ENCODE data around the gene FRRS1.

FRRS1 gene

DNA sequence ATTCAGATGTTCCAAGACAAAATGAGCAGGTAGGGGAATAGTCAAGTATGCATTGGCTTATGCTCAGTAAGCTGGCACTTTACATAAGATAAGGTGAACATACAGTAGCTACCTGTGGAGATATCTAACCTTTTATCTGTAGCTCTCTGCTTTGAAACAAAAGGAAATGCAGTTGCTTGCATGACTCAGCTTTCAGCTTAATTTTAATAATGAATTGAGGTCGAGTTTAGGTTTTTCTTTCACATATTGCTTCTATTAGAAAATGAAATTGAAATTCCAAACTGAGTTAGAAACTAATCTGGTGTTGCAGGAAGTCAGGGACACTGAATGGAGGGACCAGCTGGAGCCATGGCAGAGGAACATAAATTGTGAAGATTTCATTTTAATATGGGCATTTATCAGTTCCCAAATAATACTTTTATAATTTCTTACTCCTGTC is 8.3 kb downstream of the FRRS1 start:
- no peaks in the 10 kb centered on the region for H4K20me1 ChIP-seq
- H3K4me1 ChIP-seq = peaks cover 0 to 39% (median 0%) of the 10 kb centered on the region in 10 experiments; a peak in 6 of 20 replicates
- H3K27ac ChIP-seq = no peak overlapping the region
- no peaks in the 10 kb centered on the region for H3K36me3 ChIP-seq
- H3K27me3 ChIP-seq = no peaks in the 10 kb centered on the region
- no peak overlapping the region for H3K4me3 ChIP-seq
- H3K4me2 ChIP-seq = peak overlapping the region in 1 of 11 experiments; percentile 10; a peak in 2 of 22 replicates
- no peak for TF ChIP-seq Cebpa-rat (IDR thresholded peaks at IDR 0.05)
- no peak overlapping the region for H3K9ac ChIP-seq
- H3K9me3 ChIP-seq (replicated peaks in 1 of 11) = peaks cover 9 to 21% (median 12%) of the 10 kb centered on the region in 11 experiments; a peak in 19 of 22 replicates

DNA sequence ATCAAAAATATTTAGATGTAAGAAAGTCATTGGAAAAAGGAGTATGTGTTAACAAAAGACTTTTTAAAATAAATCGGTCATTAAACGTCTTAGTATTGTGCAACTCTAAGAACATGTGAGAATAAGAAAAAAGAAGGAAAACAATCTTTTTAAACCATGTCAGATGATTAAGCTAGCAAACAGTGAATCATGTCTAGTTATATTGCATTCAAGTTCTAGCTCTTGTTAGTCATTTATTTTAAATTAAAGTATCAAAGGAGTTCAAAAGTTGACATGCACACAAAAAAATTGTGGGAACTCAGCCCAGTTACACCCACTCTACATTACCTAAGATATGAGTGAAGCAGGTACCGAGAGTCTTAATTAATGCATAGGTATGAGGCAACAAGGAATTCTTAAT is 9.8 kb downstream of the FRRS1 start:
- H3K4me3 ChIP-seq = no peak overlapping the region
- no peak overlapping the region for H3K4me2 ChIP-seq
- TF ChIP-seq Cebpa-rat (IDR thresholded peaks at IDR 0.05) = no peak
- H3K36me3 ChIP-seq = no peaks in the 10 kb centered on the region
- H3K9ac ChIP-seq = no peak overlapping the region
- H3K27ac ChIP-seq = no peak overlapping the region
- H4K20me1 ChIP-seq = no peaks in the 10 kb centered on the region
- no peaks in the 10 kb centered on the region for H3K27me3 ChIP-seq
- peaks cover 0 to 30% (median 0%) of the 10 kb centered on the region in 10 experiments; a peak in 6 of 20 replicates for H3K4me1 ChIP-seq
- H3K9me3 ChIP-seq (replicated peaks in 1 of 11) = peaks cover 9 to 21% (median 12%) of the 10 kb centered on the region in 11 experiments; a peak in 19 of 22 replicates

- H3K4me3 ChIP-seq = no peak overlapping the region
- H3K9ac ChIP-seq = no peak overlapping the region
- H3K9me3 ChIP-seq (replicated peaks in 1 of 11) = peaks cover 9 to 21% (median 12%) of the 10 kb centered on the region in 11 experiments; a peak in 19 of 22 replicates
- no peak overlapping the region for H3K27ac ChIP-seq
- peaks cover 0 to 29% (median 0%) of the 10 kb centered on the region in 10 experiments; a peak in 6 of 20 replicates for H3K4me1 ChIP-seq
- no peaks in the 10 kb centered on the region for H4K20me1 ChIP-seq
- no peak for TF ChIP-seq Cebpa-rat (IDR thresholded peaks at IDR 0.05)
- H3K36me3 ChIP-seq = no peaks in the 10 kb centered on the region
- no peaks in the 10 kb centered on the region for H3K27me3 ChIP-seq
- H3K4me2 ChIP-seq = no peak overlapping the region
These were observed 10.8 kb downstream of the FRRS1 start for GRCh38 chr1:99755664-99756063.

DNA sequence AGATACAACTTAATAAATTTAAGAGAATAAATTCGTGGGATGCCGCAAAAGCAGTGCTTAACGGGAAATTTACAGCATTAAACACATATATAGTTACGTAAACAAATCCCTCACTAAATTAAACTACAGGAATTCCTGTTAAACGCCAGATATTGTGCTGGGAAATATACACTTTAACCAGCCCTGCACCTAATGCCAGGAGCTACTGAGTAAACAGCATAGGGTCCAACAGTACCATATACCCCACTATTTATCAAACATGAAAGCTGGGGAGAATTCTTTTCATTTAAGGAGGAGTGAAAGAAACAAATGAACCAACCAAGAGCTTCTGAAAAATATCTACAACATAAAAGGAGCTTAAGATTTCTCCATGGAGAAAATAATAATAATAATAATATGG is 11.7 kb downstream of the FRRS1 start:
- peaks cover 8 to 17% (median 12%) of the 10 kb centered on the region in 11 experiments; a peak in 19 of 22 replicates for H3K9me3 ChIP-seq (replicated peaks in 1 of 11)
- no peak overlapping the region for H3K27ac ChIP-seq
- no peak overlapping the region for H3K4me3 ChIP-seq
- no peak overlapping the region for H3K4me2 ChIP-seq
- TF ChIP-seq Cebpa-rat (IDR thresholded peaks at IDR 0.05) = no peak
- H3K27me3 ChIP-seq = no peaks in the 10 kb centered on the region
- H3K9ac ChIP-seq = no peak overlapping the region
- H4K20me1 ChIP-seq = no peaks in the 10 kb centered on the region
- H3K36me3 ChIP-seq = no peaks in the 10 kb centered on the region
- H3K4me1 ChIP-seq = peaks cover 0 to 20% (median 0%) of the 10 kb centered on the region in 10 experiments; a peak in 6 of 20 replicates

- H3K27me3 ChIP-seq = no peaks in the 10 kb centered on the region
- H4K20me1 ChIP-seq = no peaks in the 10 kb centered on the region
- H3K4me3 ChIP-seq = no peak overlapping the region
- H3K9me3 ChIP-seq (replicated peaks in 1 of 11) = peaks cover 3 to 12% (median 6%) of the 10 kb centered on the region in 11 experiments; a peak in 19 of 22 replicates
- H3K36me3 ChIP-seq = no peaks in the 10 kb centered on the region
- TF ChIP-seq Cebpa-rat (IDR thresholded peaks at IDR 0.05) = no peak
- peaks cover 0 to 14% (median 0%) of the 10 kb centered on the region in 10 experiments; a peak in 5 of 20 replicates for H3K4me1 ChIP-seq
- no peak overlapping the region for H3K27ac ChIP-seq
- no peak overlapping the region for H3K4me2 ChIP-seq
- H3K9ac ChIP-seq = no peak overlapping the region
These were observed 12.3 kb downstream of the FRRS1 start for GRCh38 chr1:99754055-99754626.

DNA sequence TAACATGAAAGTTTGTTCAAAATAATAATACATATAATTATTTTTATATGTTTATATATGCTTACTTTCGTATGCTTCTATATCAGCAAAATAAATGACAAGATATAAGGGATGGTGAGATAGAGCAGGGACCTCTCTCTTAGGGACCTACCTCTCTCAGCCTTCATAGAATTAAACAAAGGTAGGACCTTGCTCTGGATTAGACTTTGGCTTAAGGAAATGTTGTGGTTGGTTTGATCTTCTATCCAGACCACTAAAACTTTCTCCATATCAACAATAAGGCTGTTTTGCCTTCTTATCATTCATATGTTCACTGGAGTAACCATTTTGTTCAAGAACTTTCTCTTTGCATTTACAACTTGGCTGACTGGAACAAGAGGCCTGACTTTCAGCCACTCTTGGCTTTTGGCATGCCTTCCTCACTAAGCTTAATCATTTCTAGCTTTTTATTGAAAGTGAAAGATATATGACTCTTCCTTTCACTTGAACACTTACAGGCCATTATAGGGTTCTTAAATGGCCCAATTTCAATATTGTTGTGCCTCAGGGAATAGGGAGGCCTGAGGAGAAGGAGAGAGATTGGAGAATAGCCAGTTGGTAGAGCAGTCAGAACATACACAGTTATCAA is 14.4 kb downstream of the FRRS1 start:
- no peak overlapping the region for H3K4me2 ChIP-seq

GRCh38 chr1:99749504-99750347 is 16.7 kb downstream of the FRRS1 start:
- no peaks in the 10 kb centered on the region for H3K4me1 ChIP-seq
- no peaks in the 10 kb centered on the region; a peak in 1 of 22 replicates for H3K9me3 ChIP-seq (replicated peaks in 1 of 11)
- no peaks in the 10 kb centered on the region for H3K36me3 ChIP-seq
- no peak overlapping the region for H3K9ac ChIP-seq
- TF ChIP-seq Cebpa-rat (IDR thresholded peaks at IDR 0.05) = no peak
- H3K27me3 ChIP-seq = no peaks in the 10 kb centered on the region
- H3K4me3 ChIP-seq = no peak overlapping the region
- H3K27ac ChIP-seq = no peak overlapping the region
- no peak overlapping the region for H3K4me2 ChIP-seq
- no peaks in the 10 kb centered on the region for H4K20me1 ChIP-seq

More for the DNA sequence above, 14.4 kb downstream of the FRRS1 start:
- Histone ChIP-seq H3K27ac (no peak overlapping the region), H3K4me1 (no peaks in the 10 kb centered on the region), H3K9me3 (replicated peaks in 1 of 11) (no peaks in the 10 kb centered on the region; a peak in 1 of 22 replicates), H3K4me3 (no peak overlapping the region), H4K20me1 (no peaks in the 10 kb centered on the region), H3K27me3 (no peaks in the 10 kb centered on the region), H3K36me3 (no peaks in the 10 kb centered on the region), H3K9ac (no peak overlapping the region)
- TF ChIP-seq Cebpa-rat (IDR thresholded peaks at IDR 0.05) = no peak

GRCh38 chr1:99748419-99748818 is 18.0 kb downstream of the FRRS1 start:
- no peak for TF ChIP-seq Cebpa-rat (IDR thresholded peaks at IDR 0.05)
- no peaks in the 10 kb centered on the region for H3K4me1 ChIP-seq
- no peak overlapping the region for H3K4me2 ChIP-seq
- H3K36me3 ChIP-seq = no peaks in the 10 kb centered on the region
- H3K9me3 ChIP-seq (replicated peaks in 1 of 11) = no peaks in the 10 kb centered on the region; a peak in 1 of 22 replicates
- no peaks in the 10 kb centered on the region for H3K27me3 ChIP-seq
- no peaks in the 10 kb centered on the region for H4K20me1 ChIP-seq
- no peak overlapping the region for H3K27ac ChIP-seq
- H3K4me3 ChIP-seq = no peak overlapping the region
- H3K9ac ChIP-seq = no peak overlapping the region

- Histone ChIP-seq H3K4me1 (no peaks in the 10 kb centered on the region), H3K27ac (no peak overlapping the region), H3K27me3 (no peaks in the 10 kb centered on the region), H3K4me2 (no peak overlapping the region), H3K9me3 (replicated peaks in 1 of 11) (no peaks in the 10 kb centered on the region), H3K4me3 (no peak overlapping the region), H4K20me1 (no peaks in the 10 kb centered on the region), H3K36me3 (no peaks in the 10 kb centered on the region), H3K9ac (no peak overlapping the region)
- no peak for TF ChIP-seq Cebpa-rat (IDR thresholded peaks at IDR 0.05)
These were observed 20.8 kb downstream of the FRRS1 start for GRCh38 chr1:99745684-99746083.
